Neural cell (in vitro differentiated cells): ENCODE measurements around the gene SLC16A1. TPM values are rescaled to one million over a fixed set of nuclear protein-coding genes. Genes with fewer than 3 reads are reported as not detected.

Experiments
- H2AFZ ChIP-seq: fragments of 200-600, 300-800 bp; sonication (generic), shearing (Covaris generic); 2 replicates; pipeline ENCODE4 v1.6.0; 2014; ENCODE audit warnings: low read depth, mild to moderate bottlenecking, antibody characterized with exemption, low read length, moderate library complexity
- H3F3A ChIP-seq: fragments of 200-600 bp; shearing (Covaris generic); 2 replicates; pipeline ENCODE4 v1.6.1; 2016; ENCODE audit warnings: mild to moderate bottlenecking, moderate library complexity, mixed read lengths, antibody characterized with exemption, low read length; ENCODE audit not compliant: insufficient read depth, poor library complexity, severe bottlenecking
- H3K27ac ChIP-seq: fragments of 200-600, 300-800 bp; sonication (generic), shearing (Covaris generic); 2 replicates; pipeline ENCODE4 v1.5.1; 2014; ENCODE audit warnings: mild to moderate bottlenecking, low read length, moderate library complexity
- H3K27me3 ChIP-seq: fragments of 300-800, 200-600 bp; sonication (generic), shearing (Covaris generic); 2 replicates; pipeline ENCODE4 v1.6.0; 2014; ENCODE audit warnings: mild to moderate bottlenecking, low read depth, low read length, moderate library complexity; ENCODE audit not compliant: insufficient read depth
- H3K36me3 ChIP-seq: fragments of 300-800, 200-600 bp; sonication (generic), shearing (Covaris generic); 2 replicates; pipeline ENCODE4 v1.5.1; 2014; ENCODE audit warnings: mild to moderate bottlenecking, antibody characterized with exemption, low read length, moderate library complexity; ENCODE audit not compliant: insufficient read depth
- H3K4me2 ChIP-seq: fragments of 300-800, 200-600 bp; sonication (generic), shearing (Covaris generic); 2 replicates; pipeline ENCODE4 v1.6.0; 2014; ENCODE audit warnings: mild to moderate bottlenecking, low read length
- H3K4me3 ChIP-seq: fragments of 300-800, 200-600 bp; sonication (generic), shearing (Covaris generic); 2 replicates; pipeline ENCODE4 v1.5.1; 2014; ENCODE audit warnings: mild to moderate bottlenecking, low read length, moderate library complexity
- H3K79me2 ChIP-seq: fragments of 200-600 bp; shearing (Covaris generic); replicated peaks from 2 replicates; pipeline ENCODE4 v1.6.0; 2014; ENCODE audit warnings: mild to moderate bottlenecking, low read length, moderate library complexity; ENCODE audit not compliant: insufficient read depth
- H3K9ac ChIP-seq: fragments of 300-800, 200-600 bp; sonication (generic), shearing (Covaris generic); 2 replicates; pipeline ENCODE4 v1.6.1; 2016; ENCODE audit warnings: mild to moderate bottlenecking, low read length, mixed read lengths
- H3K9me2 ChIP-seq: fragments of 200-600 bp; shearing (Covaris generic); 2 replicates; pipeline ENCODE4 v1.6.1; 2016; ENCODE audit warnings: mild to moderate bottlenecking, low read length, mixed read lengths; ENCODE audit not compliant: insufficient read depth
- H3K9me3 ChIP-seq: fragments of 200-600, 300-800 bp; sonication (generic), shearing (Covaris generic); 2 replicates; pipeline ENCODE4 v1.6.1; 2016; ENCODE audit warnings: mild to moderate bottlenecking, mixed run types, low read length, moderate library complexity, mixed read lengths
- H4K20me1 ChIP-seq: fragments of 200-600 bp; shearing (Covaris generic); 2 replicates; pipeline ENCODE4 v1.6.1; 2016; ENCODE audit warnings: mild to moderate bottlenecking, mixed run types; ENCODE audit not compliant: insufficient read depth
- EP300 ChIP-seq: fragments of 450-650 bp; conservative IDR thresholded peaks from 2 replicates; pipeline ENCODE4 v1.6.1; 2014; ENCODE audit warnings: antibody characterized with exemption, mild to moderate bottlenecking, moderate library complexity; ENCODE audit not compliant: poor library complexity, severe bottlenecking
- EZH2 ChIP-seq: fragments of 200-600, 300-800 bp; shearing (Covaris generic), sonication (generic); IDR thresholded peaks from 2 replicates; pipeline ENCODE4 v1.6.1; 2014; ENCODE audit warnings: antibody characterized with exemption, low read length, borderline replicate concordance, mild to moderate bottlenecking; ENCODE audit not compliant: insufficient read depth, poor library complexity, severe bottlenecking
- MXI1 ChIP-seq: fragments of 450-650 bp; conservative IDR thresholded peaks from 2 replicates; pipeline ENCODE4 v1.6.1; 2014; ENCODE audit warnings: antibody characterized with exemption, mild to moderate bottlenecking; ENCODE audit not compliant: poor library complexity, severe bottlenecking
- POLR2AphosphoS5 ChIP-seq: IDR thresholded peaks from 2 replicates; pipeline ENCODE4 v1.6.1; 2012
- RAD21 ChIP-seq: fragments of 450-650 bp; conservative IDR thresholded peaks from 2 replicates; pipeline ENCODE4 v1.6.1; 2014; ENCODE audit warnings: antibody characterized with exemption, mild to moderate bottlenecking, moderate library complexity
- SMC3 ChIP-seq: fragments of 450-650 bp; conservative IDR thresholded peaks from 2 replicates; pipeline ENCODE4 v1.6.1; 2014; ENCODE audit warnings: antibody characterized with exemption, mild to moderate bottlenecking, moderate library complexity; ENCODE audit not compliant: poor library complexity
- TAF1 ChIP-seq: IDR thresholded peaks from 2 replicates; pipeline ENCODE4 v1.6.1; 2012; ENCODE audit warnings: low read depth
- polyA plus RNA-seq: library from polyadenylated mRNA; depleted of rRNA; stranded (reverse); fragments of >200 nt; gene quantifications from 2 replicates; pipeline ENCODE4 v1.2.3, GENCODE V29; 2014
- TF ChIP-seq, protein P1 (sequence below): fragments of 450-650 bp; IDR thresholded peaks from 2 replicates; pipeline ENCODE4 v1.5.1; 2014; ENCODE audit warnings: antibody characterized with exemption, mild to moderate bottlenecking, moderate library complexity; ENCODE audit not compliant: poor library complexity, severe bottlenecking
- TF ChIP-seq, protein P2 (sequence below): IDR thresholded peaks from 2 replicates; pipeline ENCODE4 v1.6.1; 2012; ENCODE audit warnings: borderline replicate concordance

The SLC16A1 gene
- polyA plus RNA-seq, 1 donor from 2014 or later: 18.6 TPM

DNA sequence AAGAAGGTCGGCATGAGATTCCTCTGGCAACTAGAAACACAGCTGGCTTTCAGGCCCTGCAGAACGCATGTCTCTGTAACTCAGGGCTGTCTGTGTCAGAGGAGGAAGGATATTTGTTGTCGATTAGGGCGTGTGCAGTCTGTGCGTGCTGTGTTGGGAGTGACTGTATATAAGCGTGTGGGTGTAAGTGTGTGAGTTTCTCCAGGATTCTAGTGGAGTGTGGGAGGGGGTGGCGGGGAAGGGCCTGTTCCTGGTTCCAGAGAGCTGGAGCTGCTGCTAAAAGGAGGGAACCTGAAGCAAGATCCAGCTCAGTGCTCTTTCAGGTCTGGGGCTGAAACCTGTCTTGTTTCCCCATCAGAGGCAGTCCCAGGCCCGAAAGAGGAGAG lies 74.3 kb downstream of the SLC16A1 start:
- Histone ChIP-seq H3K27me3 (no peaks in the 10 kb centered on the region), H3K36me3 (no peaks in the 10 kb centered on the region), H2AFZ (no peak overlapping the region), H3K27ac (no peak overlapping the region), H3K79me2 (no peaks in the 10 kb centered on the region), H3F3A (no peaks in the 10 kb centered on the region), H4K20me1 (no peaks in the 10 kb centered on the region), H3K4me2 (no peak overlapping the region), H3K9me3 (no peaks in the 10 kb centered on the region), H3K9me2 (no peaks in the 10 kb centered on the region), H3K4me3 (no peak overlapping the region), H3K9ac (no peak overlapping the region)
- TF ChIP-seq, protein P1, sequence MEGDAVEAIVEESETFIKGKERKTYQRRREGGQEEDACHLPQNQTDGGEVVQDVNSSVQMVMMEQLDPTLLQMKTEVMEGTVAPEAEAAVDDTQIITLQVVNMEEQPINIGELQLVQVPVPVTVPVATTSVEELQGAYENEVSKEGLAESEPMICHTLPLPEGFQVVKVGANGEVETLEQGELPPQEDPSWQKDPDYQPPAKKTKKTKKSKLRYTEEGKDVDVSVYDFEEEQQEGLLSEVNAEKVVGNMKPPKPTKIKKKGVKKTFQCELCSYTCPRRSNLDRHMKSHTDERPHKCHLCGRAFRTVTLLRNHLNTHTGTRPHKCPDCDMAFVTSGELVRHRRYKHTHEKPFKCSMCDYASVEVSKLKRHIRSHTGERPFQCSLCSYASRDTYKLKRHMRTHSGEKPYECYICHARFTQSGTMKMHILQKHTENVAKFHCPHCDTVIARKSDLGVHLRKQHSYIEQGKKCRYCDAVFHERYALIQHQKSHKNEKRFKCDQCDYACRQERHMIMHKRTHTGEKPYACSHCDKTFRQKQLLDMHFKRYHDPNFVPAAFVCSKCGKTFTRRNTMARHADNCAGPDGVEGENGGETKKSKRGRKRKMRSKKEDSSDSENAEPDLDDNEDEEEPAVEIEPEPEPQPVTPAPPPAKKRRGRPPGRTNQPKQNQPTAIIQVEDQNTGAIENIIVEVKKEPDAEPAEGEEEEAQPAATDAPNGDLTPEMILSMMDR: no peak
- TF ChIP-seq EP300 (no peak), MXI1 (no peak), RAD21 (no peak), SMC3 (no peak), TAF1 (no peak), POLR2AphosphoS5 (no peak), EZH2 (no peak)
- TF ChIP-seq, protein P2, sequence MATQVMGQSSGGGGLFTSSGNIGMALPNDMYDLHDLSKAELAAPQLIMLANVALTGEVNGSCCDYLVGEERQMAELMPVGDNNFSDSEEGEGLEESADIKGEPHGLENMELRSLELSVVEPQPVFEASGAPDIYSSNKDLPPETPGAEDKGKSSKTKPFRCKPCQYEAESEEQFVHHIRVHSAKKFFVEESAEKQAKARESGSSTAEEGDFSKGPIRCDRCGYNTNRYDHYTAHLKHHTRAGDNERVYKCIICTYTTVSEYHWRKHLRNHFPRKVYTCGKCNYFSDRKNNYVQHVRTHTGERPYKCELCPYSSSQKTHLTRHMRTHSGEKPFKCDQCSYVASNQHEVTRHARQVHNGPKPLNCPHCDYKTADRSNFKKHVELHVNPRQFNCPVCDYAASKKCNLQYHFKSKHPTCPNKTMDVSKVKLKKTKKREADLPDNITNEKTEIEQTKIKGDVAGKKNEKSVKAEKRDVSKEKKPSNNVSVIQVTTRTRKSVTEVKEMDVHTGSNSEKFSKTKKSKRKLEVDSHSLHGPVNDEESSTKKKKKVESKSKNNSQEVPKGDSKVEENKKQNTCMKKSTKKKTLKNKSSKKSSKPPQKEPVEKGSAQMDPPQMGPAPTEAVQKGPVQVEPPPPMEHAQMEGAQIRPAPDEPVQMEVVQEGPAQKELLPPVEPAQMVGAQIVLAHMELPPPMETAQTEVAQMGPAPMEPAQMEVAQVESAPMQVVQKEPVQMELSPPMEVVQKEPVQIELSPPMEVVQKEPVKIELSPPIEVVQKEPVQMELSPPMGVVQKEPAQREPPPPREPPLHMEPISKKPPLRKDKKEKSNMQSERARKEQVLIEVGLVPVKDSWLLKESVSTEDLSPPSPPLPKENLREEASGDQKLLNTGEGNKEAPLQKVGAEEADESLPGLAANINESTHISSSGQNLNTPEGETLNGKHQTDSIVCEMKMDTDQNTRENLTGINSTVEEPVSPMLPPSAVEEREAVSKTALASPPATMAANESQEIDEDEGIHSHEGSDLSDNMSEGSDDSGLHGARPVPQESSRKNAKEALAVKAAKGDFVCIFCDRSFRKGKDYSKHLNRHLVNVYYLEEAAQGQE: no peak

DNA sequence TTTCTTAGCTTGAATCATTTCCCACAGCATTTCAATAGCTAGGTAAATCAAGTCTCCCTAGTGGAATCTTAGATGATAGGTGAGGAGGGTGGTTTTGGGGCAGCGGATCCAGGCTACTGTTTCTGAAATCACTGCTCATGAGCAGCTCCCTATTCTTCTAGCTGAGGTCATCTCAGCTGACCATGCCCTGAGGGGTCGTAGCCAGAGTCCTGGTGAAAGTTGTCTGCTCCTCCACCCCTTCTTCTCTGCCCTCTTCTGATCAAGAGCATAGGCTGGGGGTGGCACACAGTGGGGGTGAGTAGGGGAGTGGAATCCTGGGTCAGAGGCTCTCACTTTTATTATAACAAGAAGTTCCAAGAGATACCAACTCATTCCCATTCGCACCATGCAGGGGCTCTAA lies 76.2 kb downstream of the SLC16A1 start:
- TF ChIP-seq POLR2AphosphoS5: no peak
- TF ChIP-seq EZH2: no peak
- no peak for TF ChIP-seq EP300
- H3K4me3 ChIP-seq: no peak overlapping the region

DNA sequence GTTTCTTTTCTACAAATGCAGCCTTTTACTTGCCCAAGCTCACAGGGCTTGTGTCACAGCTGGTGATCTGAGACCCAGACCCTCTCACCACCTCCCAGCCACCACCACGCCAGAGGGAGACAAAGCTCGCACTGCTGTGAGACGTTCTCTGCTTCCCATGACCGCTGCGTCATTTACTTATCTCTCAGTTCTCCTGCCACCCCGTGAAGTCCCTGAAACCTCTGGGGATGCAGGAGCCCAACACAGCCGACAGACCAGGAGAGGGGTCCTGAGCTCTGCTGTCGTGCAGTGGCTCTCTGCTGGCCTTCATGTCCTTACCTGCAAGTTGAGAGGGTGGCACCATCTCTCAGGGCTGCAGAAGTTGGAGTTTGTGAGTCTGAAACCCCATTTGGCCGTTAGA lies 77.7 kb downstream of the SLC16A1 start:
- Histone ChIP-seq H3K9ac (no peak overlapping the region), H3K27ac (no peak overlapping the region), H3K79me2 (no peaks in the 10 kb centered on the region), H3K9me2 (no peaks in the 10 kb centered on the region), H4K20me1 (no peaks in the 10 kb centered on the region), H2AFZ (no peak overlapping the region), H3K4me2 (no peak overlapping the region), H3K4me3 (no peak overlapping the region), H3K9me3 (no peaks in the 10 kb centered on the region), H3K27me3 (no peaks in the 10 kb centered on the region), H3K36me3 (no peaks in the 10 kb centered on the region), H3F3A (no peaks in the 10 kb centered on the region)
- TF ChIP-seq RAD21 (no peak), SMC3 (no peak), POLR2AphosphoS5 (no peak), EZH2 (no peak), EP300 (no peak), TAF1 (no peak), MXI1 (no peak)
- TF ChIP-seq, protein P1: no peak
- TF ChIP-seq, protein P2: no peak

More for the DNA sequence above, 76.2 kb downstream of the SLC16A1 start:
- no peaks in the 10 kb centered on the region for H3K9me2 ChIP-seq
- H3K27ac ChIP-seq: no peak overlapping the region
- H3K36me3 ChIP-seq: no peaks in the 10 kb centered on the region
- no peaks in the 10 kb centered on the region for H4K20me1 ChIP-seq
- no peak overlapping the region for H2AFZ ChIP-seq
- no peaks in the 10 kb centered on the region for H3K27me3 ChIP-seq
- H3K79me2 ChIP-seq: no peaks in the 10 kb centered on the region
- no peaks in the 10 kb centered on the region for H3F3A ChIP-seq
- H3K4me2 ChIP-seq: no peak overlapping the region
- H3K9ac ChIP-seq: no peak overlapping the region
- H3K9me3 ChIP-seq: no peaks in the 10 kb centered on the region
